Upper lobe of left lung (tissue), 4 donors: ENCODE measurements around the gene GJA3.

Source experiments
- EP300 ChIP-seq, 4 donors: sonication (generic); formaldehyde crosslinking; IDR thresholded peaks; one replicate each; pipeline ENCODE4 v1.5.1; 2017; ENCODE audit warnings: antibody characterized with exemption in 4 of 4, control low read depth in 2 of 4
- POLR2A ChIP-seq, 4 donors: fragments of 450-650 bp; IDR thresholded peaks; one replicate each; pipeline ENCODE4 v1.5.1; 2016 to 2017; ENCODE audit warnings: antibody characterized with exemption in 4 of 4, mild to moderate bottlenecking in 2 of 4

GRCh38 chr13:20132052-20132634 is 28.7 kb downstream of the GJA3 start:
- TF ChIP-seq POLR2A (IDR thresholded peaks at IDR 0.05): no peak
- no peak for TF ChIP-seq EP300 (IDR thresholded peaks at IDR 0.05)
